Immature natural killer cell (primary cell): ENCODE measurements around the gene TNN. TPM values are rescaled to one million over a fixed set of nuclear protein-coding genes. Genes with fewer than 3 reads are reported as not detected.

ENCODE experiments used
- DNase-seq, 3 donors: peaks; one replicate each; pipeline ENCODE4 v3.0.0; 2022; ENCODE audit warnings: mixed read lengths in 1 of 3
- H3K27ac Mint-ChIP-seq, 6 donors: one replicate each; pipeline ENCODE4 v1.8.0; 2020; ENCODE audit warnings: mixed read lengths in 6 of 6, mild to moderate bottlenecking in 5 of 6, inconsistent platforms in 4 of 6, moderate library complexity in 3 of 6
- H3K27me3 Mint-ChIP-seq, 3 donors: one replicate each; pipeline ENCODE4 v1.8.0; 2020 to 2021; ENCODE audit warnings: low read depth in 3 of 3, mild to moderate bottlenecking in 3 of 3, mixed read lengths in 3 of 3, moderate library complexity in 3 of 3, inconsistent platforms in 1 of 3
- H3K36me3 Mint-ChIP-seq, 3 donors: one replicate each; pipeline ENCODE4 v1.8.0; 2020; ENCODE audit warnings: mixed read lengths in 3 of 3, inconsistent platforms in 2 of 3, mild to moderate bottlenecking in 2 of 3
- H3K4me1 Mint-ChIP-seq, 2 donors: one replicate each; pipeline ENCODE4 v1.8.0; 2020; ENCODE audit warnings: inconsistent platforms in 2 of 2, mild to moderate bottlenecking in 2 of 2, mixed read lengths in 2 of 2, moderate library complexity in 1 of 2
- H3K4me3 Mint-ChIP-seq, 5 donors: one replicate each; pipeline ENCODE4 v1.8.0; 2020; ENCODE audit warnings: mild to moderate bottlenecking in 5 of 5, mixed read lengths in 5 of 5, inconsistent platforms in 3 of 5, moderate library complexity in 3 of 5
- H3K9me3 Mint-ChIP-seq, 6 donors: one replicate each; pipeline ENCODE4 v1.8.0; 2020; ENCODE audit warnings: mild to moderate bottlenecking in 6 of 6, mixed read lengths in 6 of 6, inconsistent platforms in 4 of 6, moderate library complexity in 3 of 6
- polyA plus RNA-seq, 3 donors: library from polyadenylated mRNA; unstranded; fragments of 300-500 nt; fragmentation: Illumina TruSeq; gene quantifications; one replicate each; pipeline ENCODE4 v1.2.3, GENCODE V29; 2021

Gene TNN
- polyA plus RNA-seq, 3 donors from 2014 or later, result not detected

GRCh38 chr1:175075572-175076568 is 8.2 kb downstream of the TNN start:
- peaks cover 0 to 2% (median 2%) of the 10 kb centered on the region in 3 donors for H3K27me3 Mint-ChIP-seq
- DNase-seq, result no peak
- H3K4me3 Mint-ChIP-seq, result no peak overlapping the region
- no peaks in the 10 kb centered on the region for H3K36me3 Mint-ChIP-seq
- no peaks in the 10 kb centered on the region for H3K9me3 Mint-ChIP-seq
- no peak overlapping the region for H3K27ac Mint-ChIP-seq
- H3K4me1 Mint-ChIP-seq, result peaks cover 7 to 15% of the 10 kb centered on the region in 2 donors

- Mint-ChIP-seq H3K36me3 (no peaks in the 10 kb centered on the region), H3K4me1 (peaks cover under 1 to 8% of the 10 kb centered on the region in 2 donors), H3K4me3 (no peak overlapping the region), H3K9me3 (no peaks in the 10 kb centered on the region), H3K27ac (no peak overlapping the region), H3K27me3 (peaks cover 0 to 5% (median 2%) of the 10 kb centered on the region in 3 donors)
- DNase-seq, result no peak
These were observed 9.9 kb downstream of the TNN start for GRCh38 chr1:175077356-175078030.

GRCh38 chr1:175078629-175079028 is 11.0 kb downstream of the TNN start:
- H3K36me3 Mint-ChIP-seq, result no peaks in the 10 kb centered on the region

GRCh38 chr1:175079338-175079737 is 11.7 kb downstream of the TNN start:
- H3K36me3 Mint-ChIP-seq, result no peaks in the 10 kb centered on the region
- H3K4me1 Mint-ChIP-seq, result no peaks in the 10 kb centered on the region
- no peak for DNase-seq
- no peak overlapping the region for H3K4me3 Mint-ChIP-seq
- H3K27ac Mint-ChIP-seq, result no peak overlapping the region
- peaks cover 0 to 3% (median 2%) of the 10 kb centered on the region in 3 donors for H3K27me3 Mint-ChIP-seq
- no peaks in the 10 kb centered on the region for H3K9me3 Mint-ChIP-seq

More at GRCh38 chr1:175078629-175079028, 11.0 kb downstream of the TNN start:
- no peaks in the 10 kb centered on the region for H3K4me1 Mint-ChIP-seq
- DNase-seq, result no peak
- peaks cover 0 to 5% (median 2%) of the 10 kb centered on the region in 3 donors for H3K27me3 Mint-ChIP-seq
- H3K9me3 Mint-ChIP-seq, result no peaks in the 10 kb centered on the region
- H3K4me3 Mint-ChIP-seq, result no peak overlapping the region
- H3K27ac Mint-ChIP-seq, result no peak overlapping the region

- Mint-ChIP-seq H3K27ac (no peak overlapping the region), H3K4me3 (no peak overlapping the region), H3K36me3 (no peaks in the 10 kb centered on the region), H3K27me3 (peaks cover 0 to 3% (median 2%) of the 10 kb centered on the region in 3 donors), H3K4me1 (no peaks in the 10 kb centered on the region), H3K9me3 (no peaks in the 10 kb centered on the region)
- DNase-seq, result no peak
These were observed 12.4 kb downstream of the TNN start for GRCh38 chr1:175080030-175080429.

GRCh38 chr1:175081983-175082382 is 14.3 kb downstream of the TNN start:
- H3K27ac Mint-ChIP-seq, result no peak overlapping the region
- H3K36me3 Mint-ChIP-seq, result no peaks in the 10 kb centered on the region
- DNase-seq, result no peak
- H3K4me3 Mint-ChIP-seq, result no peak overlapping the region
- no peaks in the 10 kb centered on the region for H3K4me1 Mint-ChIP-seq
- no peaks in the 10 kb centered on the region for H3K9me3 Mint-ChIP-seq
- peaks cover 0 to 3% (median 2%) of the 10 kb centered on the region in 3 donors for H3K27me3 Mint-ChIP-seq

- Mint-ChIP-seq H3K4me3 (no peak overlapping the region), H3K9me3 (no peaks in the 10 kb centered on the region), H3K27me3 (peaks cover 0 to 2% (median 0%) of the 10 kb centered on the region in 3 donors), H3K36me3 (no peaks in the 10 kb centered on the region), H3K4me1 (no peaks in the 10 kb centered on the region), H3K27ac (no peak overlapping the region)
- no peak for DNase-seq
These were observed 20.9 kb downstream of the TNN start for GRCh38 chr1:175088525-175088951.

GRCh38 chr1:175089136-175089718 is 21.6 kb downstream of the TNN start:
- Mint-ChIP-seq H3K36me3 (no peaks in the 10 kb centered on the region), H3K4me3 (no peak overlapping the region)

GRCh38 chr1:175090780-175091179 is 23.1 kb downstream of the TNN start:
- no peaks in the 10 kb centered on the region for H3K36me3 Mint-ChIP-seq
- H3K4me1 Mint-ChIP-seq, result no peaks in the 10 kb centered on the region
- H3K4me3 Mint-ChIP-seq, result no peak overlapping the region

More at GRCh38 chr1:175089136-175089718, 21.6 kb downstream of the TNN start:
- no peak overlapping the region for H3K27ac Mint-ChIP-seq
- no peaks in the 10 kb centered on the region for H3K9me3 Mint-ChIP-seq
- DNase-seq, result no peak
- peaks cover 0 to 2% (median 0%) of the 10 kb centered on the region in 3 donors for H3K27me3 Mint-ChIP-seq
- H3K4me1 Mint-ChIP-seq, result no peaks in the 10 kb centered on the region

GRCh38 chr1:175094626-175095025 is 27.0 kb downstream of the TNN start:
- Mint-ChIP-seq H3K4me3 (no peak overlapping the region), H3K27ac (no peak overlapping the region), H3K27me3 (peaks cover 0 to 1% (median 0%) of the 10 kb centered on the region in 3 donors), H3K36me3 (no peaks in the 10 kb centered on the region), H3K9me3 (no peaks in the 10 kb centered on the region), H3K4me1 (no peaks in the 10 kb centered on the region)
- no peak for DNase-seq

More at GRCh38 chr1:175090780-175091179, 23.1 kb downstream of the TNN start:
- Mint-ChIP-seq H3K27me3 (peaks cover 0 to 1% (median 0%) of the 10 kb centered on the region in 3 donors), H3K27ac (no peak overlapping the region), H3K9me3 (no peaks in the 10 kb centered on the region)
- no peak for DNase-seq

GRCh38 chr1:175095069-175095468 is 27.4 kb downstream of the TNN start:
- Mint-ChIP-seq H3K4me3 (no peak overlapping the region), H3K4me1 (no peaks in the 10 kb centered on the region), H3K9me3 (no peaks in the 10 kb centered on the region), H3K27ac (no peak overlapping the region), H3K36me3 (no peaks in the 10 kb centered on the region), H3K27me3 (peaks cover 0 to 1% (median 0%) of the 10 kb centered on the region in 3 donors)
- DNase-seq, result no peak

- Mint-ChIP-seq H3K4me3 (no peak overlapping the region), H3K27me3 (peaks cover 0 to 1% (median 0%) of the 10 kb centered on the region in 3 donors), H3K4me1 (no peaks in the 10 kb centered on the region), H3K27ac (no peak overlapping the region), H3K9me3 (no peaks in the 10 kb centered on the region), H3K36me3 (no peaks in the 10 kb centered on the region)
- no peak for DNase-seq
These were observed 28.5 kb downstream of the TNN start for GRCh38 chr1:175095978-175096607.

- no peak overlapping the region for H3K4me3 Mint-ChIP-seq
- H3K27ac Mint-ChIP-seq, result no peak overlapping the region
- no peak for DNase-seq
- H3K9me3 Mint-ChIP-seq, result no peaks in the 10 kb centered on the region
- no peaks in the 10 kb centered on the region for H3K36me3 Mint-ChIP-seq
- no peaks in the 10 kb centered on the region for H3K4me1 Mint-ChIP-seq
- peaks cover 0 to 1% (median 0%) of the 10 kb centered on the region in 3 donors for H3K27me3 Mint-ChIP-seq
These were observed 29.7 kb downstream of the TNN start for GRCh38 chr1:175097361-175097760.
